C4-2B (cell line): Measurements from ENCODE around the gene TMEM165.

Experiments used
- CTCF ChIP-seq: fragments of 450-650 bp; conservative IDR thresholded peaks from 2 replicates; pipeline ENCODE4 v1.5.1; 2017; ENCODE audit warnings: mild to moderate bottlenecking
- ZFX ChIP-seq: fragments of 450-650 bp; IDR thresholded peaks from 2 replicates; pipeline ENCODE4 v1.6.1; 2017

- TF ChIP-seq CTCF (no peak), ZFX (no peak)
Measured at GRCh38 chr4:55407764-55408163, 12.0 kb downstream of the TMEM165 start.
